H1 (cell line): ENCODE data around the gene KRT17. TPM values are rescaled to one million over a fixed set of nuclear protein-coding genes. Genes with fewer than 3 reads are reported as not detected.

Source experiments
- KDM4A ChIP-seq: IDR thresholded peaks from one replicate; pipeline ENCODE4 v1.7.1; 2012; ENCODE audit warnings: low read depth, mild to moderate bottlenecking, moderate library complexity, low read length, inconsistent platforms; ENCODE audit not compliant: severe bottlenecking
- KDM5A ChIP-seq: fragments of 200-600 bp; IDR thresholded peaks from 2 replicates; pipeline ENCODE4 v1.7.1; 2012; ENCODE audit warnings: mild to moderate bottlenecking, low read length, inconsistent platforms, mixed read lengths
- SRF ChIP-seq: IDR thresholded peaks from 2 replicates; pipeline ENCODE4 v1.6.1; 2011; ENCODE audit warnings: mild to moderate bottlenecking, low read depth, low read length, moderate library complexity
- TBP ChIP-seq: IDR thresholded peaks from 2 replicates; pipeline ENCODE4 v1.6.1; 2011; ENCODE audit warnings: low read depth, low read length, improper control_type of control experiment
- polyA plus RNA-seq, 7 experiments: library from polyadenylated mRNA; depleted of rRNA in 3 of 7; stranded (reverse) in 5 of 7; unstranded in 2 of 7; fragments of >200 nt in 5 of 7; fragments of 200-250 nt in 2 of 7; gene quantifications; 1 replicate in 5 of 7; 2 replicates in 1 of 7; 4 replicates in 1 of 7; pipeline versions ENCODE4 v1.2.1 to v1.2.3, GENCODE V29; 2011 to 2013; ENCODE audit warnings: missing spikeins in 2 of 7, mixed read lengths in 2 of 7
- total RNA-seq: library from RNA; stranded (reverse); fragmentation: NEBNext Ultra II Directional; extraction: Animal tissue kit (Norgen Biotek cat#: 25700); gene quantifications from 2 replicates; pipeline ENCODE4 v1.2.1, GENCODE V29; 2021

The KRT17 gene
- total and polyA plus RNA-seq, 2 of the 8 experiments (the other 6 are each of a cell fraction or from before 2014, with no cell fraction given), result 0.50 to 0.95 TPM

GRCh38 chr17:41647940-41648410 is 23.6 kb upstream of the KRT17 start (continued):
- TF ChIP-seq KDM5A (no peak), KDM4A (peak; percentile 51), SRF (no peak), TBP (peak; percentile 28; the same call in 1 of the 2 replicates)
